Right renal cortex interstitium (tissue), 3 donors: ENCODE measurements around the gene SLC26A5. TPM values are rescaled to one million over a fixed set of nuclear protein-coding genes. Genes with fewer than 3 reads are reported as not detected.
A peak's percentile ranks its signal among the peaks of the same experiment; 100 is the strongest.

ENCODE experiments used
- DNase-seq, 3 donors: peaks; one replicate each; pipeline ENCODE4 v3.0.0-alpha.2; 2013; ENCODE audit warnings: low read depth in 3 of 3, low spot score in 2 of 3
- polyA plus RNA-seq, 3 donors: library from polyadenylated mRNA; unstranded; fragments of 120-200 nt; gene quantifications; one replicate each; pipeline ENCODE4 v1.2.1, GENCODE V29; 2013; ENCODE audit not compliant: insufficient read length in 3 of 3

Gene SLC26A5
- polyA plus RNA-seq, 3 donors: 0.10 TPM; not detected in 2

- DNase-seq: no peak
Measured at GRCh38 chr7:103348452-103348851, 97.6 kb downstream of the SLC26A5 start.

DNA sequence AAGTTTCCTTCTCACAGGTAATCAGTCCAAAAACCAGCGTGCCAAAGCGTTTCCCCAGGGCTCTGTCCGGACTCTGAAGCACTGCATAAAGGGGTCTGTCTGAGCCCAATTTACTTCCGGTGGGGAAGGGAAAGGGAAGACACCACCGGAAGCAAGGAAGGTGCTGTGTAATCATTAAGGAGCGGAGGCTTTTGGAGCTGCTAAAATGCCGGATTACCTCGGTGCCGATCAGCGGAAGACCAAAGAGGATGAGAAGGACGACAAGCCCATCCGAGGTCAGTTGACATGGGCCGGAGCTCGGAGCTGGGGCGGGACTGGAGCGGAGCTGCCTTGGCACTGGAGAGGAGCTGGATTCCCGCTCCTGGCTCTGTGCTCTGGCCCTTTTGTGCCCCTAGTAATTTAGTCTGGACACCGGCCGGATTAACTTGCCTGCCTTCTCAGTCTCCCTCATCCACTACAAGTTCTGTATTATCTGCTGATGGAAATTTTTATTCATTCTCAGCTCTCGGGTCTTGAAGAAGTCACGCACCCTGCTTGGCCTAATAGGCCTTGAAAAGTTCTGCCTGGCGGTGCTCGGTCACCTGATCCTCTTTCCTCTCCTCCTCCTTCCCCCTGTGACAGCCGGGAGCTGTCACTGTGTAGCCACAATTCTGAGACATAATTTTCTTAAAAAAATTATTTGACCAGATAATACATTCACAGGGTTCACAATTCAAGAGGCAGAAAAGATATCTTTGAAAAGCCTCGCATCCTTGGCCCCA is 98.3 kb downstream of the SLC26A5 start, which contains the start of gene PSMC2:
TSS of gene PSMC2 (plus strand) at position 137 of the 761 bp plus-strand sequence. CDS start at position 206, 69 bp downstream.
- DNase-seq: peak; percentile 90 to 93 (median 91)

DNA sequence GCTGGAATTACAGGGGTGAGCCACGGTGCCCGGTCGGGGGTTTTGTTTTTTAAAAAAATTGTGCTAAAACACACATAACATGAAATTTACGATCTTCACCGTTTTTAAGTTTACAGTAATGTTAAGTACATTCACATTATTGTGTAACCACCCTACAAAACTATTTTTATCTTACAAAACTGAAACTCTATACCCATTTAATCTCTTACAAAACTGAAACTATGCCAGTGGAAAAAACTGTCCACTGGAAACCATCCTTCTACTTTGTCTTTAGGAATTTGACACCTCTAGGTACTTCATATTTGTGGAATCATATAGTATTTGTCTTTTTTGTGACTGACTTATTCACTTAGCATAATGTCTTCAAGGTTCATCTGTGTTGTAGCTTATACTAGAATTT is 99.6 kb downstream of the SLC26A5 start:
- DNase-seq: no peak

DNA sequence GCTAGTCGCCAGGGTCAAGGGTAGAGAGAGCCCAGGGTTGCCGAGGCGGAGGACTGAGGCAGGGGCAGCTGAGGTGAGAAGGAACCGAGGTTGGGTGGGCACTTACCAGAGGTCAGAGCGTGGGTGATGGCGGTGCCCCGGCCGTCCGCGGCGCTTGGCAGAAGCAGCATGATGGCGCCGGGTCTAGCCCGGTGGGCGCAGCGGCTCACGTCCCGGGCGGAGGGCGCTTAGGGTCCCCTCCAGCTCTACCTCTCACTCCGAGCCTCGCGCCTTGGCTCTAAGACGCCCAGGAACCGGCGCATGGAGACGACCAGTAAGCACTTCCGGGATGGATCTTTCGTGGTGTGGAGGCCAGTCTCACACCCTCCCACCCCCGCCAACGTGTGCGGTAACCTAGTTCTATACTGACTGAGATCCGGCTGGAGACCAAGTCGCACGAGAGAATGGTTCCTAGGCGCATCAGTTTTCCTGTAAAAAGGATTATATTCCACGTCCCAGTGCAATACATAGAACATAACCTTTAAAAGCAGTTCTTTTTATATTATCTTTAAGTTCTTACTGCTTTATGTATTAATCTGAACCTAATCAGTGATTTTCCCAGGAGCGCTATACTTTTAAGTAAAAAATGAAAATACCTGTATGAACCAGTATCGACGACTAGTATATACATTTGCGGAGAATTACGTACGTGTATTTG is 101.4 kb downstream of the SLC26A5 start, which contains the start of gene DNAJC2:
TSS of gene DNAJC2 (minus strand) at position 315 of the 697 bp plus-strand sequence. CDS start at position 170, 145 bp downstream.
- DNase-seq: peak; percentile 75 to 85 (median 79)

- peak; percentile 23 to 27 (median 25) for DNase-seq
Measured at GRCh38 chr7:103343758-103344452, 102.1 kb downstream of the SLC26A5 start.

DNA sequence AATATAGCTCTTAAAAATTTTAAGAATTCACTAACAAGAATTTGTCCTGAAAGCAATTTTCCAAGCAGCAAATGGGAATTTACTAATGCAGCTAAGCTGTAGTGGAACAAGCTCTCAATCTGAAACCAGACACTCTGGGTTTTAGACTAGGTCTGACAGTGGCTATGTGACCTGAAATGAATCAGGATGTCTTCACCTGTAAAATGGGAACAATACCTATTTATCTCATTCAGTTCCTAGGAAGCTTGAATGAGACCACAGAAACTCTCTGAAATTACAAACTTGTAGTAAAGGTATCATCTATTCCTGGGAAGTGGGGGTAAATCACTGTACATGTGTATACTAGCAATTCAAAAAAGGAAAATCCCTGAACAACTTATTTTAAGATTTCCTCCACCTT is 102.7 kb downstream of the SLC26A5 start:
- no peak for DNase-seq

DNA sequence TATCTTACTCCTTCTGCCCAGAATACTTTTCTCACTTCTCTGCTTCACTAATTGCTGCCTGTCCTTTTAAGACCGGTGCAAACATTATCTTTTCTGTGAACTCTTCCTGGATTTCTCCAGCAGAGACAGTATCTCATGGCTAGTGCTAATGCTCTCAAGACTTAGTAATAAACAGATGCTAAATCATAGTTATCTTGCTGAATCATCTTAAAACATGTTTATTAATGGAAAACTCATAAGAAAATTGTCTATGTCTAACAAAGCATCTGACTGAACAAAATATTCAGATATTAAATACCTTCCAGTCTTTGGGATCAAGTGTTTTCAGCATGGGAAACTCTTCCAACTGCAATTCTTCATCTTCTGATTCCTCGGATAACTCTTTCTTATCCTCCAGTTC is 104.5 kb downstream of the SLC26A5 start:
- DNase-seq: no peak

- no peak for DNase-seq
Measured at GRCh38 chr7:103338864-103339263, 107.1 kb downstream of the SLC26A5 start.

- no peak for DNase-seq
Measured at GRCh38 chr7:103336761-103337160, 109.2 kb downstream of the SLC26A5 start.

- DNase-seq: no peak
Measured at GRCh38 chr7:103325744-103326143, 120.3 kb downstream of the SLC26A5 start.

Other genes with a start within 250 kb of the SLC26A5 start
- gene PMPCB, start 148.8 kb downstream of the SLC26A5 start, polyA plus RNA-seq: 100 to 1,000 TPM; 109 to 122 (median 110) TPM
- gene DNAJC2, start 101.4 kb downstream of the SLC26A5 start, polyA plus RNA-seq: 10 to 100 TPM; 47.7 to 60.1 (median 52.7) TPM
- gene PSMC2, start 98.6 kb downstream of the SLC26A5 start, polyA plus RNA-seq: 100 to 1,000 TPM; 127 to 130 (median 128) TPM